Measurements from ENCODE around the gene DAB1. TPM values are rescaled to one million over a fixed set of nuclear protein-coding genes. Genes with fewer than 3 reads are reported as not detected.

DAB1 gene
- total RNA-seq, 1 donor from 2014 or later = not detected

DNA sequence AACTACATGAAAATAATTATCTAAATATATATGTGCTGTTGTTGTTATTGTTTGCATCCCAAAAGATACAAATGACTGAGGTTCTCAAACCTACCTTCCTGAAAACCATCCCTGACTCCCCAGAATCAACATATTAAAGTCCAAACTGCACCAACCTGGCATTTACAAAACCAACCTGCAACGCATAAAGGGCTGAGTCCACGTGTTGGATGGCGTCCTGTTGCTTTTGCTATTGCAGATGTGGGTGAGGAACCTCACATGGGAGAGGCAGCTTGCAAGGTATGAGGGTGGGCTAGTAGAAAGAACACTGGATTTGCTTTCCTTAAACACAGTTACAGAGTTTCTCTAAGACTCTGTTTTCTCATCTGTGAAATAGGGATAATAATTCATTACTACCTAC, 456.5 kb downstream of the DAB1 start:
- no peak overlapping the region for H3K27ac Mint-ChIP-seq (ENCODE audit: unreplicated experiment)
- no peaks in the 10 kb centered on the region for H3K4me1 Mint-ChIP-seq (ENCODE audit: low read depth)
- no peaks in the 10 kb centered on the region for H3K36me3 Mint-ChIP-seq (ENCODE audit: low read depth)
- H3K4me3 Mint-ChIP-seq (ENCODE audit: unreplicated experiment) = no peak overlapping the region
- DNase-seq (ENCODE audit: low spot score) = no peak
- no peak for TF ChIP-seq CTCF (IDR thresholded peaks at IDR 0.05)
- peaks cover 3% of the 10 kb centered on the region for H3K27me3 Mint-ChIP-seq (ENCODE audit: low read depth)
- H3K9me3 Mint-ChIP-seq (ENCODE audit: low read depth) = peaks cover 2% of the 10 kb centered on the region

GRCh38 chr1:56966698-56966999, 457.2 kb downstream of the DAB1 start:
- Mint-ChIP-seq H3K4me1 (ENCODE audit: low read depth) (no peaks in the 10 kb centered on the region), H3K36me3 (ENCODE audit: low read depth) (no peaks in the 10 kb centered on the region), H3K9me3 (ENCODE audit: low read depth) (peaks cover 2% of the 10 kb centered on the region), H3K4me3 (ENCODE audit: unreplicated experiment) (no peak overlapping the region), H3K27ac (ENCODE audit: unreplicated experiment) (no peak overlapping the region), H3K27me3 (ENCODE audit: low read depth) (peaks cover 3% of the 10 kb centered on the region)
- TF ChIP-seq CTCF (IDR thresholded peaks at IDR 0.05) = no peak
- DNase-seq (ENCODE audit: low spot score) = no peak

- H3K9me3 Mint-ChIP-seq (ENCODE audit: low read depth) = peaks cover 2% of the 10 kb centered on the region
- no peak within 1 kb of the TSS for H3K27ac Mint-ChIP-seq (ENCODE audit: unreplicated experiment)
- no peak for DNase-seq (ENCODE audit: low spot score)
- H3K4me3 Mint-ChIP-seq (ENCODE audit: unreplicated experiment) = no peak within 1 kb of the TSS
- no peaks in the 10 kb centered on the region for H3K4me1 Mint-ChIP-seq (ENCODE audit: low read depth)
- TF ChIP-seq CTCF (IDR thresholded peaks at IDR 0.05) = no peak
- peaks cover 3% of the 10 kb centered on the region for H3K27me3 Mint-ChIP-seq (ENCODE audit: low read depth)
- H3K36me3 Mint-ChIP-seq (ENCODE audit: low read depth) = no peaks in the 10 kb centered on the region
These were observed 457.8 kb downstream of the DAB1 start, which contains the start of gene C8B for GRCh38 chr1:56965916-56966697. Gene C8B (minus strand): TSS chr1:56966015. CDS start chr1:56965948, 67 bp downstream.

DNA sequence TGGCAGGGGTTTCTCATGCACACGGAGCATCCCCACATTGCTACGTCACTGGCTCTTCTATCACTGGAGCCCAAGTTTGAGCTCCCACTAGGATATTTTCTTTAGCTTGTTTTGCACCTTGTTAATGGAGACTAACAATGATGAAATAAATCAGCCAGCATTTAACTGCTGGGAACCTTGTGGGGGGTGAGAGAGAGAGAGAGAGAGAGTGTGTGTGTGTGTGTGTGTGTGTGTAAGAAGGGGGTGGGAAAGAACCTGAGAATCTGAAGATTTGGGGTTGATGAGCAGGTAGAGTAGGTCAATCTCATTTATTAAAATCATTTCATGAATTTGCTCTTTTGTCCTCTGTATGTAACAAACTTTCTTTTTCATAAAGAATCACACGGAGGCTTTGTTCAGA, 458.7 kb downstream of the DAB1 start:
- no peaks in the 10 kb centered on the region for H3K4me1 Mint-ChIP-seq (ENCODE audit: low read depth)
- H3K9me3 Mint-ChIP-seq (ENCODE audit: low read depth) = peaks cover 2% of the 10 kb centered on the region
- H3K36me3 Mint-ChIP-seq (ENCODE audit: low read depth) = no peaks in the 10 kb centered on the region
- TF ChIP-seq CTCF (IDR thresholded peaks at IDR 0.05) = no peak
- no peak overlapping the region for H3K4me3 Mint-ChIP-seq (ENCODE audit: unreplicated experiment)
- H3K27me3 Mint-ChIP-seq (ENCODE audit: low read depth) = no peaks in the 10 kb centered on the region
- no peak overlapping the region for H3K27ac Mint-ChIP-seq (ENCODE audit: unreplicated experiment)
- DNase-seq (ENCODE audit: low spot score) = no peak

DNA sequence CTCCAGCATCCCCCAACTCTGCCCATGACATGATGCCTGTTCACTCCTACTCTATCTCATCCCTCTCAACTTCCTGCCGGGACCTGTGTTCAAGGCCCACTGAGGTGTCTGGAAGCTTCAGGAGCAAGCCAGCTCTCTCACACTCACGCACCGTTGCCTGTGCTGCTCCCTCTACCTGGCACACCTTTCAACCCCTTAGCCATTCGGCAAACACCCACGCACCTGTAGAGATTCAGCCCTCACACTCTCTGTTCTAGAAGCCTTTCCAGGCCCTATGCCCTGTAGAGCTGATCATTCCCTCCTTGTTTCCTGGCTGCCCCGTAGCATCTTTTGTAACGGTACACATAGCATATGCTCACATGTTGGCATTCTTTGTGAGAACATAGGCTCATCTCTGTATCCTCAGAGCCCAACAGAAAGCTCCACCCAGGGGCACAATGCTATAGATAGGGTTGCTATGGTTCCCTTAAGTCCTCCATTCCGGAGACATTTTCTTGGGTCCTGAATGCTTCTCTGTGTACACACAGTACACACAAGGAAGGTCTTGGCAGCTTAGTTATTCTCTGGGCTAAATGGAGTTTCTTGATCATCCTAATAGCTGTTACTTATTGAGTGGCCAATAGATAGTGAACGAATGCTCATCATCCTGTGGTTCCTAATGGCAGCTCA, 459.4 kb downstream of the DAB1 start:
- no peak for TF ChIP-seq CTCF (IDR thresholded peaks at IDR 0.05)
- no peak overlapping the region for H3K27ac Mint-ChIP-seq (ENCODE audit: unreplicated experiment)
- no peaks in the 10 kb centered on the region for H3K4me1 Mint-ChIP-seq (ENCODE audit: low read depth)
- H3K27me3 Mint-ChIP-seq (ENCODE audit: low read depth) = no peaks in the 10 kb centered on the region
- no peak for DNase-seq (ENCODE audit: low spot score)
- H3K9me3 Mint-ChIP-seq (ENCODE audit: low read depth) = peaks cover 2% of the 10 kb centered on the region
- no peaks in the 10 kb centered on the region for H3K36me3 Mint-ChIP-seq (ENCODE audit: low read depth)
- H3K4me3 Mint-ChIP-seq (ENCODE audit: unreplicated experiment) = no peak overlapping the region
